DOHH2 (cell line): ENCODE results near the gene CBARP.
A peak's percentile ranks its signal among the peaks of the same experiment; 100 is the strongest.

ENCODE experiments used
- H3F3A ChIP-seq: fragments of 200-600 bp; sonication (generic), shearing (Covaris generic); 2 replicates; pipeline ENCODE4 v1.6.0; 2016; ENCODE audit warnings: antibody characterized with exemption, mild to moderate bottlenecking; ENCODE audit not compliant: control insufficient read depth, insufficient read depth
- H3K27ac ChIP-seq: fragments of 200-600 bp; sonication (generic); 2 replicates; pipeline ENCODE4 v1.5.1; 2014; ENCODE audit warnings: low read depth, mild to moderate bottlenecking, low read length, moderate library complexity
- H3K27me3 ChIP-seq: fragments of 200-600 bp; sonication (generic); 2 replicates; pipeline ENCODE4 v1.6.1; 2014; ENCODE audit warnings: mild to moderate bottlenecking, low read length, mixed read lengths; ENCODE audit not compliant: control insufficient read depth
- H3K36me3 ChIP-seq: fragments of 200-600 bp; sonication (generic); 2 replicates; pipeline ENCODE4 v1.6.1; 2014; ENCODE audit warnings: mild to moderate bottlenecking, low read length, moderate library complexity, mixed read lengths; ENCODE audit not compliant: control insufficient read depth
- H3K4me1 ChIP-seq: fragments of 200-600 bp; sonication (generic); 2 replicates; pipeline ENCODE4 v1.6.1; 2014; ENCODE audit warnings: mild to moderate bottlenecking, low read length, mixed read lengths; ENCODE audit not compliant: control insufficient read depth
- H3K4me2 ChIP-seq: fragments of 200-600 bp; sonication (generic); 2 replicates; pipeline ENCODE4 v1.6.0; 2014; ENCODE audit warnings: mild to moderate bottlenecking, low read length, moderate library complexity
- H3K4me3 ChIP-seq: fragments of 200-600 bp; sonication (generic); 2 replicates; pipeline ENCODE4 v1.5.1; 2014; ENCODE audit warnings: mild to moderate bottlenecking, low read length, mixed read lengths
- H3K79me2 ChIP-seq: fragments of 200-600 bp; sonication (generic); 2 replicates; pipeline ENCODE4 v1.6.1; 2014; ENCODE audit warnings: mild to moderate bottlenecking, low read length, mixed read lengths; ENCODE audit not compliant: control insufficient read depth
- H3K9me2 ChIP-seq: fragments of 200-600 bp; sonication (generic); replicated peaks from 2 replicates; pipeline ENCODE4 v1.6.1; 2014; ENCODE audit warnings: mild to moderate bottlenecking, low read length, mixed read lengths; ENCODE audit not compliant: control insufficient read depth
- H3K9me3 ChIP-seq: fragments of 200-600 bp; sonication (generic); 2 replicates; pipeline ENCODE4 v1.6.1; 2014; ENCODE audit warnings: antibody characterized with exemption, low read length, mixed read lengths; ENCODE audit not compliant: control insufficient read depth, insufficient read depth
- H4K20me1 ChIP-seq: fragments of 200-600 bp; sonication (generic); 2 replicates; pipeline ENCODE4 v1.6.0; 2014; ENCODE audit warnings: low read depth, mild to moderate bottlenecking, antibody characterized with exemption, low read length, moderate library complexity; ENCODE audit not compliant: control insufficient read depth, insufficient read depth
- CTCF ChIP-seq: fragments of 200-600 bp; sonication (generic); IDR thresholded peaks from one replicate; pipeline ENCODE4 v1.5.1; 2014; ENCODE audit warnings: antibody characterized with exemption, mild to moderate bottlenecking, low read depth, low read length; ENCODE audit not compliant: poor library complexity, severe bottlenecking
- EZH2phosphoT487 ChIP-seq: fragments of 200-600 bp; sonication (generic); IDR thresholded peaks from 2 replicates; pipeline ENCODE4 v1.6.1; 2017; ENCODE audit warnings: borderline replicate concordance, mild to moderate bottlenecking, antibody characterized with exemption, low read length, moderate library complexity, mixed read lengths

CBARP gene

GRCh38 chr19:1239420-1239795 lies 1.6 kb upstream of the CBARP start:
- Histone ChIP-seq H3K79me2 (peaks cover 32% of the 10 kb centered on the region), H3K36me3 (peaks cover 16% of the 10 kb centered on the region), H3K9me2 (no peaks in the 10 kb centered on the region), H3F3A (peaks cover 19% of the 10 kb centered on the region), H3K4me3 (peak overlapping the region; percentile 95; the same call in 1 of the 2 replicates), H3K9me3 (no peaks in the 10 kb centered on the region), H3K27ac (no peak overlapping the region), H3K4me1 (peaks cover 49% of the 10 kb centered on the region), H3K4me2 (peak overlapping the region; percentile 99), H3K27me3 (peaks cover 35% of the 10 kb centered on the region), H4K20me1 (no peaks in the 10 kb centered on the region)
- TF ChIP-seq CTCF, result no peak
- TF ChIP-seq EZH2phosphoT487, result no peak

- peaks cover 10% of the 10 kb centered on the region for H3K36me3 ChIP-seq
- no peak overlapping the region for H3K27ac ChIP-seq
- peaks cover 19% of the 10 kb centered on the region for H3F3A ChIP-seq
- H3K4me1 ChIP-seq, result peaks cover 42% of the 10 kb centered on the region
- peak overlapping the region; percentile 32 for H3K4me2 ChIP-seq
- H4K20me1 ChIP-seq, result no peaks in the 10 kb centered on the region
- H3K79me2 ChIP-seq, result peaks cover 26% of the 10 kb centered on the region
- H3K9me3 ChIP-seq, result no peaks in the 10 kb centered on the region
- no peaks in the 10 kb centered on the region for H3K9me2 ChIP-seq
- peaks cover 35% of the 10 kb centered on the region for H3K27me3 ChIP-seq
- TF ChIP-seq EZH2phosphoT487 (peak; percentile 50; the same call in 1 of the 2 replicates), CTCF (no peak)
- H3K4me3 ChIP-seq, result peak overlapping the region; percentile 20
Measured at GRCh38 chr19:1238369-1239303, 831 bp upstream of the CBARP start.

GRCh38 chr19:1237027-1237659 lies 662 bp downstream of the CBARP start:
- no peaks in the 10 kb centered on the region for H3K9me2 ChIP-seq
- TF ChIP-seq EZH2phosphoT487, result peak; percentile 99
- TF ChIP-seq CTCF, result no peak
- peaks cover 12% of the 10 kb centered on the region for H3K79me2 ChIP-seq
- no peaks in the 10 kb centered on the region for H3K9me3 ChIP-seq
- peaks cover 27% of the 10 kb centered on the region for H3K4me1 ChIP-seq
- peaks cover 35% of the 10 kb centered on the region for H3K27me3 ChIP-seq
- H4K20me1 ChIP-seq, result no peaks in the 10 kb centered on the region; the same call in 1 of the 2 replicates
- H3K4me2 ChIP-seq, result peak overlapping the region; percentile 45
- H3K27ac ChIP-seq, result no peak overlapping the region
- H3K36me3 ChIP-seq, result peaks cover 4% of the 10 kb centered on the region
- H3F3A ChIP-seq, result peaks cover 19% of the 10 kb centered on the region
- H3K4me3 ChIP-seq, result peak overlapping the region; percentile 54
